Fibroblast of mammary gland (primary cell): ENCODE measurements around the gene CUL9.

Experiments
- DNase-seq: peaks from one replicate; pipeline ENCODE4 v3.0.0-alpha.2; 2010; ENCODE audit warnings: low read depth
- H3K4me3 ChIP-seq: 2 replicates; pipeline ENCODE4 v1.5.1; 2011; ENCODE audit warnings: low read depth, mild to moderate bottlenecking, low read length, moderate library complexity; ENCODE audit not compliant: control insufficient read depth
- CTCF ChIP-seq: conservative IDR thresholded peaks from 2 replicates; pipeline ENCODE4 v1.5.1; 2011; ENCODE audit warnings: low read depth, low read length, inconsistent platforms; ENCODE audit not compliant: control insufficient read depth, insufficient read depth

The CUL9 gene

GRCh38 chr6:43226192-43226851 is 44.3 kb downstream of the CUL9 start:
- DNase-seq, result no peak
- TF ChIP-seq CTCF, result no peak
- H3K4me3 ChIP-seq, result no peak overlapping the region

- DNase-seq, result peak; percentile 54
- peak within 1 kb of the TSS; percentile 55 for H3K4me3 ChIP-seq
- TF ChIP-seq CTCF, result peak; percentile 23
Measured at GRCh38 chr6:43228951-43229802, 47.2 kb downstream of the CUL9 start, which contains the start of gene DNPH1. TSS of gene DNPH1 (minus strand) at chr6:43229481. CDS start at chr6:43229456, 25 bp downstream.

- no peak overlapping the region for H3K4me3 ChIP-seq
- no peak for DNase-seq
- TF ChIP-seq CTCF, result no peak
Measured at GRCh38 chr6:43229803-43230620, 48.0 kb downstream of the CUL9 start.

- no peak for DNase-seq
- TF ChIP-seq CTCF, result no peak
Measured at GRCh38 chr6:43231053-43231452, 49.1 kb downstream of the CUL9 start.

GRCh38 chr6:43231735-43232450 is 49.9 kb downstream of the CUL9 start:
- no peak for TF ChIP-seq CTCF
- no peak overlapping the region for H3K4me3 ChIP-seq
- no peak for DNase-seq

More at GRCh38 chr6:43231053-43231452, 49.1 kb downstream of the CUL9 start:
- no peak overlapping the region for H3K4me3 ChIP-seq

GRCh38 chr6:43235841-43236240 is 53.8 kb downstream of the CUL9 start:
- TF ChIP-seq CTCF, result no peak
- no peak for DNase-seq
- H3K4me3 ChIP-seq, result no peak overlapping the region
